GM23248 (cell line): ENCODE data around the gene ISY1. TPM values are rescaled to one million over a fixed set of nuclear protein-coding genes. Genes with fewer than 3 reads are reported as not detected.
"Not testable (repeated sequence)": the region's sequence is repeated elsewhere in the genome, so short reads cannot be mapped to it uniquely, and the experiment has no call there.

Experiments used
- DNase-seq: peaks from one replicate; pipeline ENCODE4 v3.0.0-alpha.2; 2015
- H2AFZ ChIP-seq: fragments of 200-600 bp; sonication (generic); 2 replicates; pipeline ENCODE4 v1.6.1; 2016; ENCODE audit warnings: antibody characterized with exemption
- H3F3A ChIP-seq: fragments of 200-600 bp; sonication (generic); 2 replicates; pipeline ENCODE4 v1.6.1; 2016; ENCODE audit warnings: mild to moderate bottlenecking, antibody characterized with exemption, mixed run types; ENCODE audit not compliant: insufficient read depth
- H3K27ac ChIP-seq: fragments of 200-600 bp; sonication (generic); 2 replicates; pipeline ENCODE4 v1.5.1; 2016; ENCODE audit warnings: mild to moderate bottlenecking
- H3K27me3 ChIP-seq: fragments of 200-600 bp; sonication (generic); replicated peaks from 2 replicates; pipeline ENCODE4 v1.6.1; 2016; ENCODE audit warnings: mild to moderate bottlenecking; ENCODE audit not compliant: insufficient read depth
- H3K36me3 ChIP-seq: fragments of 200-600 bp; sonication (generic); 2 replicates; pipeline ENCODE4 v1.6.1; 2016; ENCODE audit warnings: low read depth, mild to moderate bottlenecking
- H3K4me1 ChIP-seq: fragments of 200-600 bp; sonication (generic); 2 replicates; pipeline ENCODE4 v1.6.1; 2016; ENCODE audit warnings: mild to moderate bottlenecking; ENCODE audit not compliant: insufficient read depth
- H3K4me2 ChIP-seq: fragments of 200-600 bp; sonication (generic); one replicate; pipeline ENCODE4 v1.6.1; 2016; ENCODE audit warnings: mild to moderate bottlenecking; ENCODE audit not compliant: unreplicated experiment
- H3K4me3 ChIP-seq: fragments of 200-600 bp; sonication (generic); 2 replicates; pipeline ENCODE4 v1.5.1; 2016; ENCODE audit warnings: mild to moderate bottlenecking
- H3K79me2 ChIP-seq: fragments of 200-600 bp; sonication (generic); 2 replicates; pipeline ENCODE4 v1.6.1; 2016; ENCODE audit warnings: mild to moderate bottlenecking; ENCODE audit not compliant: insufficient read depth
- H3K9ac ChIP-seq: fragments of 200-600 bp; sonication (generic); 2 replicates; pipeline ENCODE4 v1.6.1; 2016; ENCODE audit warnings: mild to moderate bottlenecking
- H3K9me2 ChIP-seq: fragments of 200-600 bp; sonication (generic); 2 replicates; pipeline ENCODE4 v1.6.1; 2016; ENCODE audit warnings: mixed run types, mild to moderate bottlenecking, moderate library complexity; ENCODE audit not compliant: insufficient read depth
- H3K9me3 ChIP-seq: fragments of 200-600 bp; sonication (generic); one replicate; pipeline ENCODE4 v1.6.1; 2017; ENCODE audit warnings: low read depth
- H4K20me1 ChIP-seq: fragments of 200-600 bp; sonication (generic); 2 replicates; pipeline ENCODE4 v1.6.0; 2016; ENCODE audit not compliant: insufficient read depth
- EZH2 ChIP-seq: fragments of 200-600 bp; sonication (generic); IDR thresholded peaks from 2 replicates; pipeline ENCODE4 v1.6.1; 2018; ENCODE audit warnings: antibody characterized with exemption, mild to moderate bottlenecking; ENCODE audit not compliant: insufficient read depth, poor library complexity, severe bottlenecking
- EZH2phosphoT487 ChIP-seq: fragments of 200-600 bp; sonication (generic); IDR thresholded peaks from 2 replicates; pipeline ENCODE4 v1.6.1; 2018; ENCODE audit warnings: antibody characterized with exemption, moderate library complexity, mild to moderate bottlenecking, low read depth; ENCODE audit not compliant: insufficient read depth
- WGBS, 2 experiments: methylation state at CpG; one replicate each; pipeline ENCODE4 v1.1.6; 2015 to 2017; ENCODE audit warnings: low lambda C conversion rate in 2 of 2, low coverage in 1 of 2; ENCODE audit errors: missing lambda C conversion rate in 2 of 2; 5-methylcytosine and 5-hydroxymethylcytosine counted together
- in situ Hi-C: fragments of 300-500 bp; cut with MboI; formaldehyde crosslinking; loops from 2 replicates; pipeline ENCODE4 v1.15.0; 2020
- polyA plus RNA-seq: library from polyadenylated mRNA; unstranded; fragments of >200 nt; fragmentation: Nextera tagmentation; extraction: Ambion mirVana; gene quantifications from 2 replicates; pipeline ENCODE4 v1.2.1, GENCODE V29; 2016
- total RNA-seq: library from RNA; depleted of rRNA; stranded (reverse); fragments of >200 nt; shearing (Covaris generic); gene quantifications from 2 replicates; pipeline ENCODE4 v1.2.3, GENCODE V29; 2014

Gene ISY1
- total and polyA plus RNA-seq, 2 experiments from 2014 or later: 33.8 to 51.3 TPM

DNA sequence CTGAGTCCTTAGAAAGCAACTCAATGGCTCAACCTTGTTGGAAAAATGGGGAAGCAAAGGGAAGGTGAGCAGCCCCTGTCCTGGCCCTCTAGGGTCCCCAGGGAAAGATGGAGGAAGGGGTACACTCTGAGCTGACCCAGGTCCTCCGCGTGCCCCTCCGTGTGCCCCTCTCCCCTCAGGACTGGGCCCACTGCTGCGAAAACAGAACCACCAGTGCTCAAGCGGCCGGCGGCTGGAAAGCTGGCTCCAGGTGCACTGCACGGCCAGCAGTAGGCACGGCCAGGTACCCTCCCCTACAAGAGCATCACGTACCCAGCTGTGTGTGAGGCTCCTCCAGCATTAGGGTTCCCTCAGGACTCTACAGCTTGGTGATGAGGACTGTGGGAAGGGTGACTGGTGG is 65.6 kb downstream of the ISY1 start:
- DNase-seq: no peak
- Histone ChIP-seq H3K9me3 (no peaks in the 10 kb centered on the region), H3K79me2 (peaks cover 37% of the 10 kb centered on the region), H3K4me1 (no peaks in the 10 kb centered on the region), H3K27me3 (no peaks in the 10 kb centered on the region), H3K4me3 (no peak overlapping the region), H3F3A (no peaks in the 10 kb centered on the region), H3K9me2 (no peaks in the 10 kb centered on the region), H3K27ac (no peak overlapping the region), H3K36me3 (no peaks in the 10 kb centered on the region; the same call in 1 of the 2 replicates), H3K4me2 (no peak overlapping the region), H2AFZ (no peak overlapping the region), H3K9ac (no peak overlapping the region), H4K20me1 (no peaks in the 10 kb centered on the region; the same call in 1 of the 2 replicates)
- in situ Hi-C loops: no loop called here
- no peak for TF ChIP-seq EZH2
- no peak for TF ChIP-seq EZH2phosphoT487
- 95 to 99% methylated on average over 10 of the region's 10 CpGs for WGBS, 2 experiments

DNA sequence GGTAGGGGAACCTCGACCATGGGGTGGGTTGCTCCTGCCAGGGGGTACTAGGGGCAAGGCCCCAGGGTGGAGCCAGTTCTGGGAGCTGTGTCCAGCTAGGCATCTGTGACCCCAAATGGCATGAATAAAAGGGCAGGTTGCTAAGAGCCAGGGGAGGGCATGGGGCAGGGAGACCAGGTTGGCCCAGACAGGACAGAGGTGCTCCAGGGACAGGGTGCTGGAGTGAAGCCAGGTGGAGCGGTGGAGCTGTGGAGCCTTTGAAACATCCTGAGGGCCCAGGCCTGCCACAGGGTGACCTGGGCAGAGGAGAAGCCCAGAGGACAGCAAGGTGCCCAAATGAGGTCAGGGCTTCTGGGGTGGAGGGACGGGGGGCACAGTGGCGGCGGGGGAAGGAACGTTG is 72.6 kb downstream of the ISY1 start:
- H3K9me2 ChIP-seq, H2AFZ ChIP-seq, H3K27me3 ChIP-seq, in situ Hi-C loops, H3K4me2 ChIP-seq, H3K79me2 ChIP-seq, H3K4me1 ChIP-seq, DNase-seq, H3K36me3 ChIP-seq, H3K4me3 ChIP-seq, H3K9me3 ChIP-seq, H3K27ac ChIP-seq, H3K9ac ChIP-seq, H4K20me1 ChIP-seq, H3F3A ChIP-seq: not testable (repeated sequence)
- WGBS, 2 experiments: no CpG with 5 or more reads among the region's 6 CpGs

GRCh38 chr3:129087904-129088303 is 73.0 kb downstream of the ISY1 start:
- H3K36me3 ChIP-seq, H3K27me3 ChIP-seq, H3K9me2 ChIP-seq, H3K4me2 ChIP-seq, H3K79me2 ChIP-seq, H3K4me3 ChIP-seq, H3K4me1 ChIP-seq, H3F3A ChIP-seq, H3K9me3 ChIP-seq, H4K20me1 ChIP-seq, H3K27ac ChIP-seq, in situ Hi-C loops, H2AFZ ChIP-seq, H3K9ac ChIP-seq: not testable (repeated sequence)
- DNase-seq: peak; percentile 37
- 10 to 19% methylated on average over 2 to 5 of the region's 9 CpGs for WGBS, 2 experiments

DNA sequence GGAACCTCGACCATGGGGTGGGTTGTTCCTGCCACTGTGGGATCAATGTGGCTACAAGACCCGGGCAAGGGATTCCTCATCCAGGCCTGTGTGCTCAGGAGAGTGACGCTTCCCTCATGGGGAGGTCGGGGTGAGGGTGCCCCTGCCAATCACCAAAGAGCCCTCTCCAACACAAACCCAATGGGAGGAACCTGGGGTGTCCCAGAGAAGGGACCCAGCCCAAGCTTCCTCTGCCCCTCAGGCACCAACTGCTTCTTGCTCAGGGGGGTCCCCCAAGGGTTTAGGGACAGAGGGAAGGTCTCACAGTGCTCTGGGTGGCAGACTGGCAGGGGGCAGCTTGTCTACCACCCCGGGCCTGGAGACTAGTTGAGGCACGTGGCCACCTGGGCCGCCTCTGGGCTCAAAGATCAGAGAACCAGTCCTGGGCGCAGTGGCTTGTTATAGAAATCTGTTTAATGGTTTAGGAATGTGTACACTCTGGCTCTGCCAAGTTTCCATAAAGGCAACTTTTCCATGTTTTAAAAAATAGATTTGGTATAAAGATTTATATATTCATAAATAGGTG is 73.6 kb downstream of the ISY1 start:
- Histone ChIP-seq H3K27ac (0 out of 2 replicates have a peak overlapping the region, but pooled peaks have one; percentile 15), H3K9me3 (no peaks in the 10 kb centered on the region), H2AFZ (no peak overlapping the region), H3K27me3 (no peaks in the 10 kb centered on the region), H3K9me2 (no peaks in the 10 kb centered on the region), H3K4me2 (no peak overlapping the region), H3F3A (no peaks in the 10 kb centered on the region), H3K4me3 (no peak overlapping the region), H3K79me2 (no peaks in the 10 kb centered on the region), H3K4me1 (peaks cover 2% of the 10 kb centered on the region; the same call in 1 of the 2 replicates), H3K36me3 (no peaks in the 10 kb centered on the region; the same call in 1 of the 2 replicates), H4K20me1 (no peaks in the 10 kb centered on the region), H3K9ac (no peak overlapping the region)
- in situ Hi-C loops: no loop called here
- 50 to 55% methylated on average over 8 of the region's 8 CpGs for WGBS, 2 experiments
- TF ChIP-seq EZH2phosphoT487 (no peak), EZH2 (no peak)
- DNase-seq: peak; percentile 58

DNA sequence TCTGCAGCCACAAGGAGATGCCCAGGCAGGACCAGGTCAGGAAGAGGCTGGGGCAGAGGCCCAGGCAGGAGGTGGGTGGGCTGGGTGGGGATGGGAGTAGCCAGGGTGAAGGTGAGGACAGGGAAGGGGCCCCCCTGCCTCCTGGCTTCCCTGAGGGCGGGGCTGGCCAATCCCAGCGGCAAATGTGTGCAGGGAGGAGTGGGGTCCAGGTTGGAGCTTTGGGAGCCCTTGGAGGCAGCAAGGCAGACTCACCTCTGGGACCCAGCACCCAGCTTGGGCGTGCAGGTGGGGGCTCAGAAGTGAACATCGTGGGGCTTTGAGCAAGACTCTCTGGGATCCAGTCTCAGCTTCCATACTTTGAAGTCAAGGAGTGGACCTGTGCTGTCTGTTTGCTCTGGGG is 75.0 kb downstream of the ISY1 start:
- H3K27ac ChIP-seq: no peak overlapping the region
- H3K4me1 ChIP-seq: peaks cover 2% of the 10 kb centered on the region; the same call in 1 of the 2 replicates
- no peaks in the 10 kb centered on the region for H3K27me3 ChIP-seq
- no peaks in the 10 kb centered on the region for H3K9me2 ChIP-seq
- no peak for DNase-seq
- no peaks in the 10 kb centered on the region for H3K79me2 ChIP-seq
- WGBS, 2 experiments: 87 to 91% methylated on average over 3 to 4 of the region's 4 CpGs
- H3K4me2 ChIP-seq: no peak overlapping the region
- H2AFZ ChIP-seq: no peak overlapping the region
- no peak overlapping the region for H3K9ac ChIP-seq
- H3K36me3 ChIP-seq: no peaks in the 10 kb centered on the region
- TF ChIP-seq EZH2 (no peak), EZH2phosphoT487 (no peak)
- in situ Hi-C loops: no loop called here
- H4K20me1 ChIP-seq: no peaks in the 10 kb centered on the region
- no peak overlapping the region for H3K4me3 ChIP-seq
- no peaks in the 10 kb centered on the region for H3K9me3 ChIP-seq
- H3F3A ChIP-seq: no peaks in the 10 kb centered on the region
